ENCODE measurements around the gene LCAT.
A peak's percentile ranks its signal among the peaks of the same experiment; 100 is the strongest.

Gene LCAT

DNA sequence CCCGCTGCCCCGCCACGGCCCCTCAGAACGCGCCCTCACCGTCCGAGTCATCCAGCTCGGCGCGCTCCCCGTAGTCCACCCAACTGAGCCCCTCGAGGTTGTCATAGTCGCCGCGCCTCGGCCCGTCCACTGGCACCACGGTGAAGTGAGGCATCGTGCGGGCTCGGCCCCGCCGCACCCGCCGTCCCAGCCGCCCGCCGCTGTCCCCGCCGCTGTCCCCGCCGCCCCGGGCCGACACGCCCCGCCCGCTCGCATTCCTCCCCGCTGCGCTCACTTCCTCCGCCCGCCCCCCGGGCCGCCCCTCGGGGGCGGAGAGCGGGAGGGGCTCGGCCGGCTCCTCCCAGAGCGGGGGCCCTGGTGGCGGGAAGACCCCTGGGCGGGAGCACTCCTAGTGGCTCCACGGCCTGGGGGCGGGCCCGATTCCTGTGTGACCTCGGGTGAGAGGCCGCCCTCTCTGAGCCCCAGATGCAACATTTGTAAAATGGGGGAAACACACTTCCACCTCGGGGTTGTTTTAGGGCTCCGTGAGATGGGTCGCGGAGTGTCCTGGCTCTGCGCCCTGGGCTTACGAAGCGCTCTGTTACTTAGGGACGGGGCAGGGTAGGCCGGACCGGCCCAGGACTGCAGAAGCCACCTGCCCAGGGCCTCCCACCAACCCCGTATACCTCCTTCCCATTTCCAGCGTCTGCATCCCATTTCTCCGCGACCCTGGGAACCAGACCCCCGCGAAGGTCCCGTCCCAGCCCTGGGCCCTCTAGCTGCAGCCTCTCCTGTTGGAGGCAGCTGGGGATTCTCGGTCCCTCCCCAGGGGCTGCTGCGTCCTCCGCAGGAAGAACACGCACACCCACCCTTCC is 24.7 kb upstream of the LCAT start, which contains the start of gene SLC12A4:
TSS of gene SLC12A4 (minus strand) at position 238 of the 854 bp plus-strand sequence. CDS start at position 154, 84 bp downstream.
- peak; percentile 64 to 75 for DNase-seq

DNA sequence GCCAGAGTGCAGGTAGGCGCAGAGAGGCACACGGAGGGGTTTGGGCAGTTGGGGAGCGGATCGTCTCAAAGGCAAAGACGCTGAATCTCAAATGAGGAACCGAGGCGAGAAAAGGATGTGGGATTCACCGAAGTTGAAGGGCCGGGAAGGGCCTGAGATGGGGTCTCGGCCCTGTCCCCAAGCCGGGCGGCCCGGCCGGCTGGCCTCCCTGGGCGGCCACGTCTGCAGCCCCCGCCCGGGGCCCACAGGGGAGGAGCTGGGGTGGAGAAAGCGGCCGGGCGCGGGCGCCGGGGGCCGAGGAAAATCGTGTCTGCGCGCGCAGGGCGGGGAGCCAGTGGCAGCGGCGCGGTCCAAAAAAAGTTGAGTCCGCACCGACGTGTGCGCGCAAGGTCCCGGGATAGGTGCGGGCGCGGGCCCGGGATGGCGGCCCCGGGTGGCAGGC is 24.1 kb upstream of the LCAT start:
- peak; percentile 28 to 33 for DNase-seq

DNA sequence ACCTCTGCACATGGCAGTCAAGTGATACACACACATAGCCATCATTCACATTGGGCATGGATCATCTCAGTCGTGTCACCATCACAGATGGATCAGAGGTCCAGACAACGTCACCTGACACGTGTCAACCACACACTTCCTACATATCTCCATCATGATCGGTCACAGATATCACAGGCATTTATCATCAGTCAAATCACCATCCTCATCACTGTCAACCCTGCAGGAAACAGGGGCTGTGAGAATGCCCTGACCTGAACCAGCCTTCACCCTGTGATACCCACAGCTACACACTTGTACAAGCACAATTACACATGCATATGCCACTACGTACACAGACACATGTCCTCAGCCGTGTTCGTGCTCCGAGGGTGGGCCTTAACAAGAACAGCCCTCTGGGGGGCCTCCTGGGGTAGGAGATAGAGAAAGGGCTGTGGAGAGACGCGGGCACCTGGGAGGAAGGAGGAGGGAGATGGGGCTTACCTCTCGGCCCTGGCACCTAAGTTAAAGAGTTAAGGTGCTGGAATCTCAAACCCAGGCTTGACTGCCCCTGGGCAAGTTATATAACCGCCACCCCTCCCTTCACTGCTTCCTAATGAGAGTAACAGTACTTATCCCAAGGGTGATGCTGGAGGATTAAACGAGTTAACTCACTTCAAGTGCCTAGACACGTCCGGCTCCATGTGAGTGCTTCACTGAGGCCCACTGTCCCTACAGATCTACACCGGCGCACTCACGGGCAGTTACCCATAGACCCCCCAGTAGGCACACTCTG is 23.4 kb upstream of the LCAT start:
- DNase-seq = no peak

DNA sequence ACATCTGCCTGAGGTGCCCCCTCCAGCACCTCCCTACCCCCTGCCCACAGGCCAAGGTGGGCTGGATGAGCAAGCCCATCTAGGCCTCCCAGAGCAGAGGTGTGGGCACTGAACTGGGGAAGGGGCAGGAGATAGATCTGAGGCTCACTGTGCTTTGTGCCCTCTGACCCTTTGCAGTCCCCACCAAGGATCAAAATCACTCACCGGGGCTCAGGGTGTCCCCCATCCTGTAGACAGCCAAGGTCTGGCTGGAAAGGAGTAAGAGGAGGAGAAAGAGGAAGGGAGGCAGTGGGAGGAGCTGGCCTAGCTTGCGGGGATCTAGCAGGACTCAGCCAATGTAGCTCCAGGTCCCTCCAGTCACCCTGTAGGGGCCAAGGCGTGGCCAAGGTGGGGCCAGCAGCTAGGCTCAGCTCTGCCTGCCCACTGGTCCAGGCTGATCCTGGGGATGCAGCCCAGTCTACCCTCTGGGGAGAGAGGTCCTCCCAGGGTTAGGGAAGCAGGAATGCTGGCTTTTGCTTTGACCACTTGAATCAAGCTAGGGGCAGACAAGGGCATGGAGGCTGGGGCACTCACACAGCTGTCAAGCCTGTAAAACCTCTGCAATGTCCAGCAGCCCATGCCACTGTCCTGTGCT is 22.7 kb upstream of the LCAT start:
- DNase-seq = peak; percentile 13 to 36

DNA sequence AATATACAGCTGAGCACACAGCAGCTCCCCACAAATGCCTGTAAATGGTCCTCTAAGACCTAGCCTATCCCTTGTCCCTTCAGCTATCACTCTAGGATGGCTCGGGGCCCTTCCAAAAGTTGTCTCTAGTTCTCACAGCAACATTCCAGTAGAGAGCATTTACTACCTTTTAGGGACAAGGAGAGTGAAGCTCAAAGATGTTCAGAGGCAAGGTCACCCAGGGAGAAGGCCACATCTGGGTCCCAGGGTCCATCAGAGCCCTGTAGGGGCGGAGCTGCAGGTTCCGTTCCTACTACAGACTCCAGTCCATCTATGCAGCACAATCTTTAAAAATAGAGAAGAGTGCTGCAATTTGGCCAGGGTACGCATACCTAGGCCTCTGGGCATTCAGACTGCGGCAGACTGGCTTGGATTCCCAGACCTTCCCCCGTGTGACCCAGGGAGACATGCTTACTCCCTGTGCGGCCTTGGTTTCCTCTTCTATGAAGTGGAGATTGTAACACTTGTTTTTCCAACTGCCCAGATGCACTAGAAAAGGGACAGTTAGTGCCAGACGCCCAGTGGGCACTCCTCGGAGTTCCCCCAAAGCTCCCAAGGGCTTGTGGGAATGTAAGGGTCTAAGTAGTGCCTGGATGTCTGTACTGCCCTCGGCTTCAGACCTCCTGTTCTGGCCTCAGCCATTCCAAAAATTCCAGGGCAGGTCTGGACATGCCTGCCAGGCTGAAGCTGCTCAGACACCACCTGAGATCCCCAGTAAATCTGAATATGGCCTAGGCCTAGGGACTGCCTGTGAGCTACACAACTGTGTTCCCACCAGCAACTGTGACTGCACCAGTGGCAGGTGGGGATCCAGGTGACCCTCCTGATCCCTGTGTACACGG is 22.0 kb upstream of the LCAT start:
- no peak for DNase-seq

DNA sequence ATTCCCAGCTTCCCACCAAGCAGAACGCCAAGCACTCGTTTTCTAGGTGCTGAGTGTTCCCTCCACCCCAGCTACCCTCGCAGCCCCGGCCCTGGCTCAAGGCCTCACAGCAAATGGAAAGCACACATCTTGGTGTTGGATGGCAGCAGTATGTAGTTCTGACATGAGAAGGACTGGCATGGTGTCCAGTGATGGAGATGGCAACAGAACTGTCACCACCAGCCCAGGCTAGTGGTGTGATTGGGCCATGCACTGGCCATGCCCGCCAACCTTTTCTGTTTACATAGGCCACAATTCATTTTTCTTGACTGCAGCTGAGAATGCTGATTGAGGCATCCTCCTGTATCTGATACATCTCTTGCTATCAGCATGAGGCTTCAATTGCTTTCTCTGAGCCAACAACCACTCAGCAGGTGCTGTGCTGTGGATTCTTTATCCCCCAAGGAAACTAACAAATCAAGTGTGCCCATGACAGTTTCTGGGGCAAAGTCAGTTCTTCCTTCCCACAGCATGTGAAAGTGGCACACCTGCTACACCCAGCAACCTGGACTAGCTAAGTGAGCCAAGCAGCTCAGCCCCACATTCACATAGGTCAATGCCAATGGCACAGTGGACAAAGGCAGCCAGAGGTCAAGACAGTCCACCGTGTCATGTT is 20.7 kb upstream of the LCAT start:
- DNase-seq = no peak

DNA sequence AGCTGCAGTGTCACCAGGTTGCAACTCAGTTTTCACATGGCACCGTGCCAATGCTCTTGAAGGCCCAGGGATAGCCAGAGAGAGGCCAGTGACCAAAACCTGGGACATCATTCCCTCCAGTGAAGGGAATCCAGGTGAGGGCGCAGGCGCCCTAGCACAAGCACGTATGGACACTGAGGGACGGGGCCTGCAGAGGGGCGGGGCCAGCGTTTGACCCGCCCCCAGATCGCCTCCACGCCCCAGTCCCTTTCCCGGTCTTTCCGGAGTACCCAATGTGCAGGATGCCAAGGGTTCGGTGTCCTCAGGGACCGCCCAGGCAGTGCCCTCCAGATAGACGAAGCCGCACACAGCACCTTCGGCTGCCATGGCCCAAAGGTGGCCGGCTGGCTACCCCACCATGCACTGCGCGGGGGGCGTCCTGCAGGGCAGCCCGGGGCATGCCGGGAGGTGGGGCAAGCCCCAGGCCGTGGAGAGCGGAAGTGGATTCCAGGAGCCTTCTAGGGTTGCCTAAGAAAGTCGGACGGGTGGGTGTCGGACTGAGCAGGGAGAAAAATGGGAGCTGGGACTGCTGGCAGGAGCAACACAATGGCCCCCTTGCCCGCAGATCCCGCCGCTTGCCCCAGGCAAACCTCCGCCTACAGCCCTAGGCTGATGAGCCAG is 19.9 kb upstream of the LCAT start:
- DNase-seq = no peak

DNA sequence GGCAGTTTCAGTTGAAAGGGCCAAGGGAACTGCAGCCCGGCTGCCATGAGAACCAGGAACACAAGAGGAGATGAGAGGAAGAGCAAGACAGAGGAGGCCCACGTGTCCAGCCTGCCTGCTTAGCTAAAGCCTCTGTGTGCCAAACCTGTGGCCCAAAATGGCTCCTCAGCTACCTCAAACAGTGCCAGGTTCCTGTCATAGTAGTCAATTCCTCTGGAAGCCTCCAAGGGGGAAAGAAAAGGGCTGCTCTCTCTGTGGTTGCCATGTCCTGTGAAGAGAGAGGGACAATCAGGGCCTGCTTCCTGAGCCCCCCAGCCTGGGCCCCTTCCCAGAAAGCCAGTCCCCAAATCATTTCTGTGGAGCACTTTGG is 19.4 kb upstream of the LCAT start:
- DNase-seq = no peak

DNA sequence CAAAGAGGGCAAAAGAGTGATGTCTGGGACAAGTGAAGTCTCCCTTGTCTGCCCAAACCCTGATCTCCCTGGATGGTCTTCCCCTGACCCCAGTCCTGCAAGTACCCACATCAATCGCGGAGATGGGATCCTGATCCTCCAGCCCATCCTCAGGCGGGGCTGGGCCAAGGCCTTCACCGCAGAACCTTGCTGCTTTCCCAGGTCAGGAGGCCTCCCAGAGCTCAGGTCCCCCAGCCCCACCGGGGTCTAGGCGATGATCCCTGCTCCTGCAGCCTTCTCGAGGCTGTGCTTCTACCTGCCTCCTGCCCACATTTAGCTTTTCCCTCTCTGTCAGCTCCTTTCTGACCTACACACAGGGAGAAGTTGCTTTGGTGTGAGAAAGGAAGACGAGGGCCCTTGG is 18.2 kb upstream of the LCAT start:
- no peak for DNase-seq

DNA sequence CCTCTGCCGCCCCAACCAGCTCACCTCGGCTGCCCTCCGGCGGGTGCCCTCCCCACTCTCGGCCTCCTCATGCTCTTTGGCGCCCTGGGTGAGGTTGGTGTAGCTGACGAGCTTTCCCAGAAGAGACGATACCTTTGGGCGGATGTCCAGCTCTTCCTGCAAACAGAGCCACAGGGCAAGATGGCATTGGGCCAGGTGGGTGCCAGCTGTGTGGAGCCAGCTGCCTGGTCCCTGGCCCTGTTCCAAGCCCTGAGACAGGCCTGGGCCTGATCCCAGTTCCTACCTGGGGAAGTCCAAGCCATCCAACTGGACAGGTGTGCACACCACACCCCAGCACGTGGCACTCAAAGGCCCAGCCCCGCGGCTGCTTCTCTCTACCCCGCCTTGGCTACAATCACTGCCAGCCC is 17.6 kb upstream of the LCAT start:
- DNase-seq = no peak

DNA sequence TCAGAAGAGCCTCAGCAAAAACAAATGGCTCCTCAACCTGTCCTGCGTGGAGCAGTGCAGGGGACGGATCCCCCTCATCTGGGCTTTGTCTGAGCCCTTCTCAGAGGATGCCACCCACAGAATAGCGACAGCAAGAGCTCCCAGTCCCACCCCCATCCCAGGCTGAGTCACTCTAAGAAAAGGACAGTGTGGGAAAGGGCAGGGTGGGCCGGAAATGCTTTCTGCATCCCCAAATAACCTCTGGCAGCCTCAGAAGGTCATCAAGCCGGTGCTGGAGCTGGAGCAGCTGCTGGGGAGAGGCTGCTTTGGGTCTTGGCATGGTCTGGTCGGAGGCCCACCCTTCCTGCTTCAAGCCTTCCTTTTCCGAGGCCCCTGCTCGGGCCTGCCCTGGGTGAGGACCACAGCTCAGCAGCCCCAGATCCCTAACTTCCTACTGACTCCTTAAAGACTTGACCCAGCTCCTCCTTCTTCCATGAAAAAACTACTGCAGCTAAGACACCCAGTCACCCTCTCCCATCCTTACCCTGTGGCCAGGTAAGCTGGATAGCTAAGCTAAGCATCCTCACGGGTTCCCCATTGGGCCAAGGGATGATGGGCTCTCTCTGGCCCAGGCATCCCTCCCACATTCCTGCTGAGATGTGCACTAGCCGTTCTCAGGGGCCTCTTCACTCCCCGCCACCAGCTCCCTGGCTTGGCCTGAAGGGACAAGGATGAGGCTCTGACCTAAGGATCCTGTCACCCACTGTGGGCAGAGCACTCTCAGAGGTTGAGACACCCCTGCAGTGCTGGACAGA is 15.8 kb upstream of the LCAT start:
- no peak for DNase-seq

DNA sequence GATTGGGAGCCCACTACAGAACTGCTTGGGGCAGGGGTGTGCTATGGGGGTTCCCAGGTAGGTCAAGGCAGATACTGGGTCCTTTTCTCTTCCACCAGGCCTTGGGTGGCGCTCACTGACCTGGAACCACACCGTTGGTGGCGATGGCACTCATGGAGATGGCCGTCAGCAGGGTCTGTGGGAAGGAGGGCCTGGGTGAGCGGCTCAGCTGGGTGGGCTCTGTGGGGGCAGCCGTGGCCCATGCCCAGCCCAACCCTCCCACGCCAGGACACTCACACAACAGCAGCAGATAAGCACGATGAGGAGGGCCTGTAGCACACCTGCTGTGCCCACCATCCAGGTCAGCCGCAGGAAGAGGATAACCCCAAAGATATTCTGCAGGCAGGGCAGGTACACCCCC is 13.7 kb upstream of the LCAT start:
- no peak for DNase-seq

DNA sequence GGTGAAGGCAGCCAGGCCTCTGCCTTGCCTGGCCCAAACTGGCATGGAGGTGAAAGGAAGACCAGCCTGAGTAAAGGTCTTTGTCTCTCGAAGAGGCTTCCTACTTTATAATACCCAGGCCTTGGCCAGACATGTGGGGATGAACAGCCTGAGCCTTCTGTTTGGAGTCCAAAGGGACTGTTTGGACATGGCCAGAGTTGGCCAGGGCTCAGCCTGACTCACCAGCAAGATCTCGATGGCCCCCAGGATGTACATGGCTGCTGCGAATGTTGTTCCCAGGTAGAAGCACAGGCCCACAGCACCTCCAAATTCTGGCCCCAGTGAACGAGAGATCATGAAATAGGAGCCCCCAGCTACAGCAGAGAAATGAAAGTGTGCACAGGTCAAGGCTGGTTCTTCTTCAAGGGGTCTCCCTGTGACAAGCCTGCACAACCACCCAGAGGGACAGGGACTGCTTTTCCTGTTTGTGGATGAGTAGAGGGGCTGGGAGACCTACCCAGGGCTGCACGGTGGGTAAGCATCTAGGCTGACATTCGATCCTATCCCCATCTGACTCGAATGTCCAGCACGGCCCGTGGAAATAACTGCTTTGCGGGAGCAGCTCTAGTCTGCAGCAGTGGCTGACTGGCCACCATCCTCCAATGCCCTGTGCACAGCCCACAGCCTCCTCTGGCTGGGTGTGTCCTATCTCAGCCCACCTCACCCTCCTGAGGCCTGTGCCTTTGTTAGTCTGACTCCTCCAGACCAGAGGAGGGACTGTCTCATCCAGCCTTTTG is 10.7 kb upstream of the LCAT start:
- no peak for DNase-seq

DNA sequence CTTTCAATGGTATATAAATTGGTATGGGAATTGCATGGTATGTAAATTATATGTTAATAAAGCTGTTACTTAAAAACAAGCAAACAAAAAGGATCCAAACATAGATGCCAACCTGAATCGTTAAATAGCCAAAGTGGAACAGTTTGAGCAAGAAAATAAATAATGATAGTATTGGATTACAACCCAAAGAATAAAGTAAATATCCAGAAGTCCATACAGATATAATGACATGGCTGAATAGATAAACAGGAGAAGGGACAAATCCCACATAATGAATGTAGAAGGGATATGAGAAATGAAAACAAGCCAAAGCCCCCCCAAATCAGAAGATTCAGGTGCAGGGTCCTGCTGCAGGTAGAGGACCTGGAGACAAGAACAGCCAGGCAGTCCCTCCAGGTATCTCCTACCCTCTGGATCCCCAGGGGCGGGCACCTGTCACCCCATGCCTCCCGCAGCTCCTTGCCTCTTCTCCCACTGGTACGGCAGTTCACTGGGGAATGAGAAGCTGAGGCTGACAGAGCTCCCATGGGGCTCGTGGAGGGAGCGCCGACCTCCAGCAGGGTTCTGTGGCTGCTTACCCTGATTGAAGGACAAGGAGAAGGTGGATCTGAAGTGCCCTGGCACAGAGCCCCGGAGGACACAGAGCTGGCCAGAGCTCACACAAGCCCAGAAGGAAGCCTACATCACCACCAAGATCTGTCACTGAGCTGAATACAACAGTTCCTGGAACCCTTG is 9.9 kb upstream of the LCAT start:
- DNase-seq = no peak

DNA sequence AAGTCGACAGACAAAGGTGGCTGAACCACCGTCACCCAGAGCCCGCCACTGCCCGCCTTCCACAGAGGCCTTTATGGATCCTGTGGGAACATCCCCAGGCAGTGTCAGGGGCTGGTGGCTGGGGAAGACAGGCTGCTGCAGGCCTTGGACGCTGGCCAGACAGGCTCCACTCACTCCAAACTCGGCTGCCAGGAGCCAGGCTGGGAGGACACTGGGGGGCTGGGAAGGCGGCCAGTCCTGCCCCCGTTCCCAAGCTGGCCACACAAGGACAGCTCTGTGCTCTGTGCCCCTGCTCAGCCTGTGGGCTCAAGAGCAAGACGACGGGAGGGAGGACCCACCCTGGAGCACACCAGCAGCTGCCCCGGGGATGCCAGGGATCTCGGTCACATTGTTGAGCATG is 7.6 kb upstream of the LCAT start:
- DNase-seq = no peak

DNA sequence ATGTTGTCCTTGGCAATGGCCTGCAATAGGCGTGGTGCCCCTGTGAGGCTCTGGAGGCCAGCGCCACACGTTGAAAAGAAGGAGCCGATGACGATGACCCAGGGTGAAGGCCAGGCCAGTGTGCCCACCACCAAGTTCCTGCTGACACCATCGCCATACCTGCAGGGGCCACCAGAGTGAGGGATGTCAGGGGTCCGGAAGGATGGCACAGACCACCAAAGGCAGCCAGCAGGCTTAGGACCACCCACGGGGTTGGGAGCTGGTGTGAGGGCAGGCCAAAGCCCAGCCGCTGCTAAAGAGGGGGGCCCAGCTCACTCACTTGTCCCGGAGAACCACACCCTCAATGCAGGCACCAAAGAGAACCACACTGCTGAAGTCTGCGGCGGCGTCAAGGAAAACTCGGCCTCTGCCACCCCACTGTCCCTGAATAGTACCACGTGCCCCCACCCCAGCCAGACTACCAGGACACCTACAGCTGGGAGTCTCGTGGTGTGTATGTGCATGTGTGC is 6.5 kb upstream of the LCAT start:
- no peak for DNase-seq

DNA sequence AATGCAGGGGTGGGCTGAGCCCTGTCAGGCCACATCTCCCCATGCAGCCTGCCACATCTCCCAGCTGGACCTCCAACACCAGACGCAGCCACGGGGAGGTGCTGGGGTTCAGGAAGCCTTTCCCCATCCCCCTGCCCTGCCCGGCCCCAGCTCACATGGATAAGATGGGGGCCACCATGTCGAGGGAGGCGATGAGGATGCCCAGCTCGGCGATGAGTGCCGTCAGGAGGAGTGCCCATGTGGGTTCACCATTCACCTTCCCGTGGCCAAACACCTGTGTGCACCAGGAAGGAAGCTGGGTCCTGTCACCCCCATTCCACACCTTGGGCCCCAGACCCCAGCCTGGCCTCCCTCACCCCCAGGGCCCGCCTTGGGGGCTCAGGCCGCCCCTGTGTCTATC is 5.7 kb upstream of the LCAT start:
- DNase-seq = no peak

DNA sequence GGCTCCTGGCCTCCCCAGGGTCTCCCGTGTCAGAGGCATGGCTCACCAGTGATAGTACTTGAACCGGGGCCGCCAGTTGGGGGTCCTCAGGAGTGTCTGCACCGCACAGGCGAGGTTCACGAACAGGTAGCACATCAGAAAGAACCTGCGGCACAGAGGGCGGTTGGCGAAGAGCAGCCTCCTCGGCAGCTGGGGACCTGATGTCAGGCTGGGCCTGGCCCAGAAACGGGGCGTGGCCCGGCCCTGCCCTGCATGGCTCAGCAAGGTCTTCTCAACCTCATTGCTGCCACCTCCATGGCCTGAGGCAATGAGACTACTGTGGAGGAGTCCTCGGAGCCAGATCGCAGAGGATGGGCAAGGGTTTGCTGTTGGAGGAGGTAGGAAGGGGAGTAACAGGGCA is 4.1 kb upstream of the LCAT start:
- no peak for DNase-seq

Data from inflammatory macrophage (primary cell).